HepG2 (cell line): ENCODE results near the gene JMJD1C. TPM values are rescaled to one million over a fixed set of nuclear protein-coding genes. Genes with fewer than 3 reads are reported as not detected.
A peak's percentile ranks its signal among the peaks of the same experiment; 100 is the strongest.

Experiments
- ARNT ChIP-seq: fragments of 450-650 bp; IDR thresholded peaks from 2 replicates; pipeline ENCODE4 v1.6.1; 2017
- CEBPB ChIP-seq: IDR thresholded peaks from 2 replicates; pipeline ENCODE4 v1.6.1; 2011; ENCODE audit warnings: low read depth, low read length, improper control_type of control experiment, borderline replicate concordance
- DDIT3 ChIP-seq: sonication (generic); formaldehyde crosslinking; IDR thresholded peaks from 2 replicates; pipeline ENCODE4 v1.4.0; 2020; ENCODE audit warnings: mild to moderate bottlenecking, missing genetic modification reagents
- FOXO1 ChIP-seq: sonication (generic); formaldehyde crosslinking; IDR thresholded peaks from 2 replicates; pipeline ENCODE4 v1.4.0; 2020; ENCODE audit warnings: missing genetic modification reagents
- HNF4A ChIP-seq: sonication (generic); formaldehyde crosslinking; IDR thresholded peaks from 2 replicates; pipeline ENCODE4 v1.4.0; 2020; ENCODE audit warnings: missing genetic modification reagents
- KLF12 ChIP-seq: sonication (generic); formaldehyde crosslinking; IDR thresholded peaks from 2 replicates; pipeline ENCODE4 v1.4.0; 2020; ENCODE audit warnings: missing genetic modification reagents, borderline replicate concordance
- MEIS2 ChIP-seq: sonication (generic); formaldehyde crosslinking; IDR thresholded peaks from 2 replicates; pipeline ENCODE4 v1.9.0; 2021; ENCODE audit warnings: mild to moderate bottlenecking, missing genetic modification reagents
- NFYB ChIP-seq: sonication (generic); formaldehyde crosslinking; IDR thresholded peaks from 2 replicates; pipeline ENCODE4 v1.4.0; 2020; ENCODE audit warnings: missing genetic modification reagents
- SAP130 ChIP-seq: IDR thresholded peaks from 2 replicates; pipeline ENCODE4 v1.6.1; 2016; ENCODE audit warnings: low read depth
- SCMH1 ChIP-seq: sonication (generic); formaldehyde crosslinking; IDR thresholded peaks from 2 replicates; pipeline ENCODE4 v1.9.0; 2021; ENCODE audit warnings: missing genetic modification reagents, mild to moderate bottlenecking, borderline replicate concordance
- TEAD3 ChIP-seq: optimal IDR thresholded peaks from 2 replicates; pipeline ENCODE3; 2016; ENCODE audit warnings: borderline replicate concordance
- TFE3 ChIP-seq: IDR thresholded peaks from 2 replicates; pipeline ENCODE4 v1.6.1; 2016
- ZBTB21 ChIP-seq: sonication (generic); formaldehyde crosslinking; IDR thresholded peaks from 2 replicates; pipeline ENCODE4 v1.4.0; 2020; ENCODE audit warnings: missing genetic modification reagents
- ZKSCAN5 ChIP-seq: sonication (generic); formaldehyde crosslinking; IDR thresholded peaks from 2 replicates; pipeline ENCODE4 v1.5.1; 2020; ENCODE audit warnings: mild to moderate bottlenecking, missing genetic modification reagents
- ZNF138 ChIP-seq: sonication (generic); formaldehyde crosslinking; IDR thresholded peaks from 2 replicates; pipeline ENCODE4 v1.5.0; 2020; ENCODE audit warnings: mild to moderate bottlenecking, low read depth, missing genetic modification reagents
- ZNF563 ChIP-seq: sonication (generic); formaldehyde crosslinking; IDR thresholded peaks from 2 replicates; pipeline ENCODE4 v1.8.0; 2022; ENCODE audit warnings: mild to moderate bottlenecking, moderate library complexity, missing genetic modification reagents
- polyA plus RNA-seq, 8 experiments: library from polyadenylated mRNA; depleted of rRNA in 3 of 8; stranded (reverse) in 7 of 8; unstranded in 1 of 8; fragments of >200 nt; fragmentation: Illumina TruSeq in 4 of 8; extraction: Trizol in 4 of 8; gene quantifications; 2 replicates each; pipeline versions ENCODE4 v1.2.1 to v1.2.3, GENCODE V29; 2011 to 2016; ENCODE audit warnings: low read depth in 4 of 8, missing spikeins in 1 of 8, mixed read lengths in 1 of 8; ENCODE audit not compliant: insufficient read depth in 1 of 8
- total RNA-seq, 5 experiments: library from RNA; depleted of rRNA; stranded (reverse); fragments of >200 nt; fragmentation: Illumina TruSeq; extraction: Trizol; gene quantifications; 2 replicates each; pipeline ENCODE4 v1.2.3, GENCODE V29; 2016; ENCODE audit warnings: low read depth in 1 of 5
- TF ChIP-seq, protein P1 (sequence below): IDR thresholded peaks from 2 replicates; pipeline ENCODE4 v1.4.0; 2020; ENCODE audit warnings: mild to moderate bottlenecking, missing genetic modification reagents
- TF ChIP-seq, protein P2 (sequence below): sonication (generic); formaldehyde crosslinking; IDR thresholded peaks from 2 replicates; pipeline ENCODE4 v1.4.0; 2020; ENCODE audit warnings: mild to moderate bottlenecking, missing genetic modification reagents

The JMJD1C gene
- total and polyA plus RNA-seq, 2 of the 13 experiments (the other 11 are each of a cell fraction or from before 2014, with no cell fraction given) = 42.3 to 42.7 TPM

DNA sequence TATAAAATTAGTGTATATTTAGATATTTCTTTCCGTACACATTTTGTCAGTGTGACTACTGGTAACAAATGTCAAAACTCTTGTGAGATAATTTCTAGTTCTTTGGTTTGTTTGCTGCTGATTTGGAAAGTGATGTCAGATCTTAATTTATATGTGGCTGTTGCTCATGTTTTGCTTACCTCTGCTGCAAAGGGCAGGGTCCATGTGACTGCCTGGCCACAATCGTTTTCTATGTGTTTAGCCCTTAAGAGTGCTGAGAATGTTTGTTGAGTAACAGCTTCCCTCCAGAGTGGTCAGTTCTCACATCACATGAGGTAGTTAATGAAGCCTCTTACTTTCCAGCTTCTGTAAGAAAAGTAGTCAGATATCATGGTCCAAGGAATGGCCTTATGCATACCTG, 328.5 kb downstream of the JMJD1C start (continued):
- TF ChIP-seq TFE3 (CRISPR knock-in tag) = peak; percentile 40; the same call in 1 of the 2 replicates
- TF ChIP-seq MEIS2 (CRISPR knock-in tag) = no peak
- TF ChIP-seq SAP130 (CRISPR knock-in tag) = 0 out of 2 replicates have a peak, but pooled peaks have one; percentile 15
- no peak for TF ChIP-seq ARNT
- TF ChIP-seq TEAD3 (CRISPR knock-in tag) = peak; percentile 25
- TF ChIP-seq, protein P1, sequence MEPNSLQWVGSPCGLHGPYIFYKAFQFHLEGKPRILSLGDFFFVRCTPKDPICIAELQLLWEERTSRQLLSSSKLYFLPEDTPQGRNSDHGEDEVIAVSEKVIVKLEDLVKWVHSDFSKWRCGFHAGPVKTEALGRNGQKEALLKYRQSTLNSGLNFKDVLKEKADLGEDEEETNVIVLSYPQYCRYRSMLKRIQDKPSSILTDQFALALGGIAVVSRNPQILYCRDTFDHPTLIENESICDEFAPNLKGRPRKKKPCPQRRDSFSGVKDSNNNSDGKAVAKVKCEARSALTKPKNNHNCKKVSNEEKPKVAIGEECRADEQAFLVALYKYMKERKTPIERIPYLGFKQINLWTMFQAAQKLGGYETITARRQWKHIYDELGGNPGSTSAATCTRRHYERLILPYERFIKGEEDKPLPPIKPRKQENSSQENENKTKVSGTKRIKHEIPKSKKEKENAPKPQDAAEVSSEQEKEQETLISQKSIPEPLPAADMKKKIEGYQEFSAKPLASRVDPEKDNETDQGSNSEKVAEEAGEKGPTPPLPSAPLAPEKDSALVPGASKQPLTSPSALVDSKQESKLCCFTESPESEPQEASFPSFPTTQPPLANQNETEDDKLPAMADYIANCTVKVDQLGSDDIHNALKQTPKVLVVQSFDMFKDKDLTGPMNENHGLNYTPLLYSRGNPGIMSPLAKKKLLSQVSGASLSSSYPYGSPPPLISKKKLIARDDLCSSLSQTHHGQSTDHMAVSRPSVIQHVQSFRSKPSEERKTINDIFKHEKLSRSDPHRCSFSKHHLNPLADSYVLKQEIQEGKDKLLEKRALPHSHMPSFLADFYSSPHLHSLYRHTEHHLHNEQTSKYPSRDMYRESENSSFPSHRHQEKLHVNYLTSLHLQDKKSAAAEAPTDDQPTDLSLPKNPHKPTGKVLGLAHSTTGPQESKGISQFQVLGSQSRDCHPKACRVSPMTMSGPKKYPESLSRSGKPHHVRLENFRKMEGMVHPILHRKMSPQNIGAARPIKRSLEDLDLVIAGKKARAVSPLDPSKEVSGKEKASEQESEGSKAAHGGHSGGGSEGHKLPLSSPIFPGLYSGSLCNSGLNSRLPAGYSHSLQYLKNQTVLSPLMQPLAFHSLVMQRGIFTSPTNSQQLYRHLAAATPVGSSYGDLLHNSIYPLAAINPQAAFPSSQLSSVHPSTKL (CRISPR knock-in tag) = 0 out of 2 replicates have a peak, but pooled peaks have one; percentile 14
- TF ChIP-seq, protein P2, sequence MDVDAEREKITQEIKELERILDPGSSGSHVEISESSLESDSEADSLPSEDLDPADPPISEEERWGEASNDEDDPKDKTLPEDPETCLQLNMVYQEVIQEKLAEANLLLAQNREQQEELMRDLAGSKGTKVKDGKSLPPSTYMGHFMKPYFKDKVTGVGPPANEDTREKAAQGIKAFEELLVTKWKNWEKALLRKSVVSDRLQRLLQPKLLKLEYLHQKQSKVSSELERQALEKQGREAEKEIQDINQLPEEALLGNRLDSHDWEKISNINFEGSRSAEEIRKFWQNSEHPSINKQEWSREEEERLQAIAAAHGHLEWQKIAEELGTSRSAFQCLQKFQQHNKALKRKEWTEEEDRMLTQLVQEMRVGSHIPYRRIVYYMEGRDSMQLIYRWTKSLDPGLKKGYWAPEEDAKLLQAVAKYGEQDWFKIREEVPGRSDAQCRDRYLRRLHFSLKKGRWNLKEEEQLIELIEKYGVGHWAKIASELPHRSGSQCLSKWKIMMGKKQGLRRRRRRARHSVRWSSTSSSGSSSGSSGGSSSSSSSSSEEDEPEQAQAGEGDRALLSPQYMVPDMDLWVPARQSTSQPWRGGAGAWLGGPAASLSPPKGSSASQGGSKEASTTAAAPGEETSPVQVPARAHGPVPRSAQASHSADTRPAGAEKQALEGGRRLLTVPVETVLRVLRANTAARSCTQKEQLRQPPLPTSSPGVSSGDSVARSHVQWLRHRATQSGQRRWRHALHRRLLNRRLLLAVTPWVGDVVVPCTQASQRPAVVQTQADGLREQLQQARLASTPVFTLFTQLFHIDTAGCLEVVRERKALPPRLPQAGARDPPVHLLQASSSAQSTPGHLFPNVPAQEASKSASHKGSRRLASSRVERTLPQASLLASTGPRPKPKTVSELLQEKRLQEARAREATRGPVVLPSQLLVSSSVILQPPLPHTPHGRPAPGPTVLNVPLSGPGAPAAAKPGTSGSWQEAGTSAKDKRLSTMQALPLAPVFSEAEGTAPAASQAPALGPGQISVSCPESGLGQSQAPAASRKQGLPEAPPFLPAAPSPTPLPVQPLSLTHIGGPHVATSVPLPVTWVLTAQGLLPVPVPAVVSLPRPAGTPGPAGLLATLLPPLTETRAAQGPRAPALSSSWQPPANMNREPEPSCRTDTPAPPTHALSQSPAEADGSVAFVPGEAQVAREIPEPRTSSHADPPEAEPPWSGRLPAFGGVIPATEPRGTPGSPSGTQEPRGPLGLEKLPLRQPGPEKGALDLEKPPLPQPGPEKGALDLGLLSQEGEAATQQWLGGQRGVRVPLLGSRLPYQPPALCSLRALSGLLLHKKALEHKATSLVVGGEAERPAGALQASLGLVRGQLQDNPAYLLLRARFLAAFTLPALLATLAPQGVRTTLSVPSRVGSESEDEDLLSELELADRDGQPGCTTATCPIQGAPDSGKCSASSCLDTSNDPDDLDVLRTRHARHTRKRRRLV (CRISPR knock-in tag) = no peak
- TF ChIP-seq SCMH1 = no peak
- TF ChIP-seq ZNF138 = no peak
- TF ChIP-seq KLF12 (CRISPR knock-in tag) = no peak
- peak; percentile 32; the same call in 1 of the 2 replicates for TF ChIP-seq HNF4A (CRISPR knock-in tag)
- peak; percentile 19; the same call in 1 of the 2 replicates for TF ChIP-seq ZBTB21 (CRISPR knock-in tag)
- TF ChIP-seq NFYB (CRISPR knock-in tag) = no peak
- TF ChIP-seq CEBPB = peak; percentile 35; the same call in 1 of the 2 replicates
- TF ChIP-seq DDIT3 (CRISPR knock-in tag) = no peak
- TF ChIP-seq FOXO1 = no peak
- no peak for TF ChIP-seq ZKSCAN5 (CRISPR knock-in tag)
- TF ChIP-seq ZNF563 (CRISPR knock-in tag) = no peak
